HEK293T (cell line): ENCODE data around the gene TMBIM6.

Source experiments
- CTCF ChIA-PET: fragments of 350-600 bp; formaldehyde crosslinking; extraction: SDS; loops from one replicate; lab custom pipeline; 2021; ENCODE audit warnings: antibody characterized with exemption, inconsistent platforms; lab: Yijun Ruan, JAX
- POLR2A ChIA-PET: fragments of 350-600 bp; formaldehyde crosslinking; extraction: SDS; loops from one replicate; lab custom pipeline; 2020; ENCODE audit warnings: antibody characterized with exemption, inconsistent platforms; lab: Yijun Ruan, JAX
- DNase-seq: peaks from one replicate; pipeline ENCODE4 v3.0.0; 2012; ENCODE audit warnings: mixed read lengths; ENCODE audit errors: extremely low spot score
- ARNT ChIP-seq: fragments of 450-650 bp; IDR thresholded peaks from 2 replicates; pipeline ENCODE4 v1.6.1; 2017; ENCODE audit warnings: mild to moderate bottlenecking
- BHLHE40 ChIP-seq: fragments of 450-650 bp; IDR thresholded peaks from 2 replicates; pipeline ENCODE4 v1.6.1; 2016; ENCODE audit warnings: mild to moderate bottlenecking, moderate library complexity, borderline replicate concordance
- CTBP1 ChIP-seq: fragments of 450-650 bp; IDR thresholded peaks from 2 replicates; pipeline ENCODE4 v1.6.1; 2016; ENCODE audit warnings: borderline replicate concordance
- ELF4 ChIP-seq: fragments of 450-650 bp; IDR thresholded peaks from 2 replicates; pipeline ENCODE4 v1.6.1; 2017; ENCODE audit warnings: antibody characterized with exemption
- FOXA1 ChIP-seq: fragments of 450-650 bp; IDR thresholded peaks from 2 replicates; pipeline ENCODE4 v1.6.1; 2016; ENCODE audit warnings: mild to moderate bottlenecking
- FOXK2 ChIP-seq: fragments of 450-650 bp; IDR thresholded peaks from 2 replicates; pipeline ENCODE4 v1.6.1; 2016; ENCODE audit warnings: mild to moderate bottlenecking
- FOXM1 ChIP-seq: fragments of 450-650 bp; IDR thresholded peaks from 2 replicates; pipeline ENCODE4 v1.6.1; 2017; ENCODE audit warnings: mild to moderate bottlenecking, borderline replicate concordance
- HDGF ChIP-seq: fragments of 450-650 bp; IDR thresholded peaks from 2 replicates; pipeline ENCODE4 v1.6.1; 2017; ENCODE audit warnings: antibody characterized with exemption, borderline replicate concordance
- L3MBTL2 ChIP-seq: fragments of 450-650 bp; conservative IDR thresholded peaks from 2 replicates; pipeline ENCODE4 v1.6.1; 2016; ENCODE audit warnings: mild to moderate bottlenecking
- LEF1 ChIP-seq: fragments of 450-650 bp; IDR thresholded peaks from 2 replicates; pipeline ENCODE4 v1.6.1; 2017; ENCODE audit warnings: mild to moderate bottlenecking, borderline replicate concordance
- NFRKB ChIP-seq: fragments of 450-650 bp; IDR thresholded peaks from 2 replicates; pipeline ENCODE4 v1.6.1; 2016; ENCODE audit warnings: mild to moderate bottlenecking, moderate library complexity
- PKNOX1 ChIP-seq: fragments of 450-650 bp; IDR thresholded peaks from 2 replicates; pipeline ENCODE4 v1.6.1; 2016
- SP1 ChIP-seq: fragments of 450-650 bp; IDR thresholded peaks from 2 replicates; pipeline ENCODE4 v1.6.1; 2017
- SUZ12 ChIP-seq: fragments of 450-650 bp; IDR thresholded peaks from 2 replicates; pipeline ENCODE4 v1.6.1; 2016; ENCODE audit warnings: mild to moderate bottlenecking
- TARDBP ChIP-seq: fragments of 450-650 bp; IDR thresholded peaks from 2 replicates; pipeline ENCODE4 v1.6.1; 2016
- ZNF384 ChIP-seq: fragments of 450-650 bp; IDR thresholded peaks from 2 replicates; pipeline ENCODE4 v1.6.1; 2016

Gene TMBIM6

DNA sequence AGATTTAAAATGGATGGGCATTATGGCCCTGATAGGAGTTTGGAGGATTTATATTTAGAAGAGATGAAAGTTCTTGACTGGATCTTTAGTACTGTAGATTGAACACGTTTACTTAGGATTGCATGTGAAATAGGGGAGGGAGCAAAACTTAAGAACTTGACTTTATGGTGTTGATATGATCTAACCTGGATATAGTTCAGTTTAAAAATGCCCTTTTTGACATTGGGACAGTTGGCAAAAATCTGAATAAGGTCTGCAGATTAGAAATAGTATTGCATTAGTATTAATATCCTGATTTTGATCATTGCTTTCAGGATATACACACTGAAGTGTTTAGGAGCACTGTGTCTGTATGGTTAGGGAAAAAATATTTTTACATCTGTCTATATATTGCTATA, 9.6 kb downstream of the TMBIM6 start:
- DNase-seq = no peak
- ChIA-PET CTCF (no interaction called here), POLR2A (no interaction called here)
- TF ChIP-seq PKNOX1 (no peak), FOXM1 (no peak), NFRKB (no peak), FOXK2 (no peak), ELF4 (no peak), FOXA1 (no peak), CTBP1 (no peak), ARNT (no peak), TARDBP (no peak), ZNF384 (no peak), SUZ12 (no peak), L3MBTL2 (no peak), HDGF (no peak), BHLHE40 (no peak), LEF1 (no peak)

DNA sequence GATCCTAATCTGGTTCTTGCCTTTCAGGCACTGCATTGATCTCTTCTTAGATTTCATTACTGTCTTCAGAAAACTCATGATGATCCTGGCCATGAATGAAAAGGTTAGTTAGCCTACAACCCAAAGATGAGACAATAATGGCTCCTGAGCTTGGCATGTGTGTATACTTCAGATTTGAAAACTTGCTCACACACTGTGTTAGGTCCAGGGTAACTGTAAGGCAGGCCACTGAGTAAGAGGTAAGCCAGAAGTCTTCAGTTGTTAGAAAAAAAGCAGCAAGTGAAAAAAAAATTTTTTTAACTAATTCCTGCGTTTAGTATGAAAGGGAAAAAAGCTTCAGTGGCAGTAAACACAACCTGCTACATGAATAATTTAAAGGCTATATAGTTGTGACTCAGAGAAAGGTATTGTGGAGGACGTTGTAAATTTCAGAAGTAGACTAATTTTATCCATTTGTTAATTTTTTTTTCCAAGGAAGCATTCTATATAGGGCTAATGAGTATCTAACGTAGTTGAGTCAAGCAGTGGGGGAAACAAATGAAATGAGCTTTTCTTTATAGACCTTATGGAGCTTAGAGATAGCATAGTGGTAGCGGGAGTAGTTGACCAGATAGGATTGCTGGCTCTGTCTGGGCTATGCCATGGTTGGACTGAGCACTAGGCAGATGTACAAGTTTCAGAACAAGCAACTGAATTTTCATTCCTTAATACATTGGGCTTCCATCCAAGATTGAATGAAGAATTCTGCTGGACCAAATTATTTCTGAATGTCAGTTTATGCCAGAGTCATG, 20.5 kb downstream of the TMBIM6 start:
- ChIA-PET CTCF (interaction anchor here (0.6 to 1.5 kb wide), 7 partner anchors 9 to 124 kb away, joined by 3 to 6 read pairs (median 3); partner anchors contain the start of gene TMBIM6), POLR2A (interaction anchor here (1.4 to 2.5 kb wide), 2 partner anchors 20 to 81 kb away, joined by 3 to 17 read pairs; partner anchors contain the start of genes BCDIN3D and TMBIM6)
- TF ChIP-seq SP1 (no peak), PKNOX1 (no peak), NFRKB (no peak), LEF1 (no peak)
- DNase-seq = no peak

DNA sequence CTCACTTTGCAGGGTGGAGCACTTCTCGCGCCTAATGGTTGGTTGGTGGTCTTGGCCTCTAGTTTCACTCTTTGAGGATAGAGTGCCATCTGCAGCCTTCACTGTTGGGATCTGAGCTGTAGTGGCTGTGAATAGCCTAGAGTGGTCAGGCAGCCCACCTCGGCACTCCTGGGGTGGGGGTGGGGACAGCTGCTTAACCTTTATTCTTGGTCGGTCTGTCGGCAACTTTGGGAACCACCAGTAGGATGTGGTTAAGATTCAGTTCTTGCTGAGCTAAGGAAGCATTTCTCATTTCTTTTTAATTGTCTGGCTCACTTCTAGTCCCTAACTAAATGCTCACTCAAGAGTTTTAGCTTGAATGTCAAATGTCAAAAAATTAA, 21.1 kb downstream of the TMBIM6 start:
- CTCF ChIA-PET = interaction anchor here (0.6 to 1.5 kb wide), 7 partner anchors 9 to 126 kb away, joined by 3 to 6 read pairs (median 3); partner anchors contain the start of gene TMBIM6
- POLR2A ChIA-PET = interaction anchor here (2.5 kb wide), 1 partner anchor 21 kb away, joined by 17 read pairs; the partner anchor contains the start of gene TMBIM6
- TF ChIP-seq LEF1 (no peak), ZNF384 (no peak), ELF4 (no peak), L3MBTL2 (no peak), ARNT (no peak), PKNOX1 (no peak), FOXA1 (no peak), FOXK2 (no peak), NFRKB (no peak), SUZ12 (no peak), CTBP1 (no peak), FOXM1 (no peak), HDGF (no peak), TARDBP (no peak), SP1 (no peak), BHLHE40 (no peak)
- DNase-seq = no peak

DNA sequence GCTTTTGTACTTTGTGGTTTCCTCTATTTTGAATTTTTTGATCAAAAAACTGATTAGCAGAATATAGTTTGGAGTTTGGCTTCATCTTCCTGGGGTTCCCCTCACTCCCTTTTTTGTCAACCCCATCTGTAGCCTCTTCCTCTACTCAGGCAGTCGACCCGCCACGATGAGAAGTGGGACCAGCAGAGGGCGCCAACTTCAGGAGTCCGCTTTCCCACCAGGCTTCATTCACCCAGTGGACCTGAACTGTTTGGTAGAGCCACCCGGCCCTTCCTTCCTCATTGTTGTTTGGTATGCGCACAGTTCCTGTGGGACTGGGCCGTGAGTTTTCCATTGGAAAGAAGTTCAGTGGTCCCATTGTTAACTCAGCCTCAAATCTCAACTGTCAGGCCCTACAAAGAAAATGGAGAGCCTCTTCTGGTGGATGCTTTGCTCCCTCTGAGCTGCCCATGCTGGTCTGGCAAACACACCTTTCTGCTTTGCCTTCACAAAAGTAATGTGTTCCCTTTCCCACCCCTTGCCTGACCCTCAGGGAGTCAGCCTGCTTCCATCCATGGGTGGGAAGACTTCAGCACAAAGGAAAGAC, 21.7 kb downstream of the TMBIM6 start:
- ChIA-PET CTCF (interaction anchor here (0.6 to 1.5 kb wide), 7 partner anchors 9 to 127 kb away, joined by 3 to 6 read pairs (median 3); partner anchors contain the start of gene TMBIM6), POLR2A (interaction anchor here (1.5 to 2.5 kb wide), 2 partner anchors 21 to 22 kb away, joined by 4 to 17 read pairs; partner anchors contain the start of gene TMBIM6)
- DNase-seq = peak; percentile 73
- no peak for TF ChIP-seq FOXA1
- TF ChIP-seq TARDBP = no peak
- TF ChIP-seq ARNT = no peak
- no peak for TF ChIP-seq SP1
- TF ChIP-seq LEF1 = no peak
- no peak for TF ChIP-seq FOXK2
- TF ChIP-seq ZNF384 = no peak
- TF ChIP-seq BHLHE40 = no peak
- no peak for TF ChIP-seq L3MBTL2
- TF ChIP-seq FOXM1 = no peak
- TF ChIP-seq SUZ12 = no peak
- TF ChIP-seq NFRKB = no peak
- no peak for TF ChIP-seq CTBP1
- no peak for TF ChIP-seq ELF4

GRCh38 chr12:49764126-49764525, 22.8 kb downstream of the TMBIM6 start:
- no peak for TF ChIP-seq L3MBTL2
- TF ChIP-seq TARDBP = no peak
- no peak for TF ChIP-seq FOXM1
- no peak for DNase-seq
- POLR2A ChIA-PET = interaction anchor here (0.9 to 1.5 kb wide), 3 partner anchors 11 to 23 kb away, joined by 3 to 4 read pairs (median 3); partner anchors contain the start of gene TMBIM6
- CTCF ChIA-PET = interaction anchor here (0.6 to 1.8 kb wide), 5 partner anchors 16 to 127 kb away, joined by 3 to 5 read pairs (median 3); partner anchors contain the start of gene TMBIM6
